Osteoblast (primary cell): ENCODE measurements around the gene CBX8. TPM values are rescaled to one million over a fixed set of nuclear protein-coding genes. Genes with fewer than 3 reads are reported as not detected.

ENCODE experiments used
- DNase-seq: peaks from one replicate; pipeline ENCODE4 v3.0.0; 2011; ENCODE audit warnings: low spot score, mixed read lengths; ENCODE audit not compliant: insufficient read length; ENCODE audit errors: missing footprints
- H2AFZ ChIP-seq: 2 replicates; pipeline ENCODE4 v1.6.0; 2011; ENCODE audit warnings: mild to moderate bottlenecking, low read length
- H3K27ac ChIP-seq: 2 replicates; pipeline ENCODE4 v1.5.1; 2011; ENCODE audit warnings: mild to moderate bottlenecking, low read depth, low read length, moderate library complexity
- H3K27me3 ChIP-seq: 2 replicates; pipeline ENCODE4 v1.6.0; 2012; ENCODE audit warnings: mild to moderate bottlenecking, control low read depth, inconsistent platforms, low read length, moderate library complexity; ENCODE audit not compliant: insufficient read depth
- H3K36me3 ChIP-seq: 2 replicates; pipeline ENCODE4 v1.5.1; 2011; ENCODE audit warnings: mild to moderate bottlenecking, low read length, control low read depth, moderate library complexity; ENCODE audit not compliant: insufficient read depth
- H3K4me1 ChIP-seq: 2 replicates; pipeline ENCODE4 v1.5.1; 2011; ENCODE audit warnings: mild to moderate bottlenecking, low read length, control low read depth, moderate library complexity; ENCODE audit not compliant: insufficient read depth
- H3K4me2 ChIP-seq: 2 replicates; pipeline ENCODE4 v1.6.0; 2011; ENCODE audit warnings: mild to moderate bottlenecking, low read length; ENCODE audit not compliant: insufficient read depth
- H3K4me3 ChIP-seq: fragments of 200-600 bp; sonication (generic); 3 replicates; pipeline ENCODE4 v1.5.1; 2012; ENCODE audit warnings: mild to moderate bottlenecking, low read length, inconsistent platforms; ENCODE audit not compliant: insufficient read depth
- H3K79me2 ChIP-seq: 2 replicates; pipeline ENCODE4 v1.6.0; 2012; ENCODE audit warnings: mild to moderate bottlenecking, low read length, control low read depth, inconsistent platforms; ENCODE audit not compliant: insufficient read depth
- H3K9me3 ChIP-seq: 2 replicates; pipeline ENCODE4 v1.5.1; 2011; ENCODE audit warnings: low read depth, low read length, control low read depth
- H4K20me1 ChIP-seq: 2 replicates; pipeline ENCODE4 v1.6.0; 2012; ENCODE audit warnings: mild to moderate bottlenecking, low read length, control low read depth; ENCODE audit not compliant: insufficient read depth
- total RNA-seq: library from RNA; depleted of rRNA; stranded (reverse); fragments of >200 nt; gene quantifications from 2 replicates; pipeline ENCODE4 v1.2.3, GENCODE V29; 2012
- TF ChIP-seq, protein P1 (sequence below): IDR thresholded peaks from 2 replicates; pipeline ENCODE4 v1.5.1; 2011; ENCODE audit warnings: mild to moderate bottlenecking, low read depth, low read length, moderate library complexity; ENCODE audit errors: extremely low read depth

Gene CBX8
- total RNA-seq, 1 donor: 3.3 TPM

- no peak overlapping the region for H3K27ac ChIP-seq
- H3K79me2 ChIP-seq: no peaks in the 10 kb centered on the region
- no peaks in the 10 kb centered on the region for H3K9me3 ChIP-seq
- no peak overlapping the region for H3K4me2 ChIP-seq
- no peak overlapping the region for H3K4me3 ChIP-seq
- H2AFZ ChIP-seq: no peak overlapping the region
- TF ChIP-seq, protein P1, sequence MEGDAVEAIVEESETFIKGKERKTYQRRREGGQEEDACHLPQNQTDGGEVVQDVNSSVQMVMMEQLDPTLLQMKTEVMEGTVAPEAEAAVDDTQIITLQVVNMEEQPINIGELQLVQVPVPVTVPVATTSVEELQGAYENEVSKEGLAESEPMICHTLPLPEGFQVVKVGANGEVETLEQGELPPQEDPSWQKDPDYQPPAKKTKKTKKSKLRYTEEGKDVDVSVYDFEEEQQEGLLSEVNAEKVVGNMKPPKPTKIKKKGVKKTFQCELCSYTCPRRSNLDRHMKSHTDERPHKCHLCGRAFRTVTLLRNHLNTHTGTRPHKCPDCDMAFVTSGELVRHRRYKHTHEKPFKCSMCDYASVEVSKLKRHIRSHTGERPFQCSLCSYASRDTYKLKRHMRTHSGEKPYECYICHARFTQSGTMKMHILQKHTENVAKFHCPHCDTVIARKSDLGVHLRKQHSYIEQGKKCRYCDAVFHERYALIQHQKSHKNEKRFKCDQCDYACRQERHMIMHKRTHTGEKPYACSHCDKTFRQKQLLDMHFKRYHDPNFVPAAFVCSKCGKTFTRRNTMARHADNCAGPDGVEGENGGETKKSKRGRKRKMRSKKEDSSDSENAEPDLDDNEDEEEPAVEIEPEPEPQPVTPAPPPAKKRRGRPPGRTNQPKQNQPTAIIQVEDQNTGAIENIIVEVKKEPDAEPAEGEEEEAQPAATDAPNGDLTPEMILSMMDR: no peak
- H3K36me3 ChIP-seq: no peaks in the 10 kb centered on the region
- no peaks in the 10 kb centered on the region for H4K20me1 ChIP-seq
- H3K4me1 ChIP-seq: no peaks in the 10 kb centered on the region
- DNase-seq: no peak
- H3K27me3 ChIP-seq: peaks cover 12% of the 10 kb centered on the region
Measured at GRCh38 chr17:79822583-79823124, 25.8 kb upstream of the CBX8 start.

DNA sequence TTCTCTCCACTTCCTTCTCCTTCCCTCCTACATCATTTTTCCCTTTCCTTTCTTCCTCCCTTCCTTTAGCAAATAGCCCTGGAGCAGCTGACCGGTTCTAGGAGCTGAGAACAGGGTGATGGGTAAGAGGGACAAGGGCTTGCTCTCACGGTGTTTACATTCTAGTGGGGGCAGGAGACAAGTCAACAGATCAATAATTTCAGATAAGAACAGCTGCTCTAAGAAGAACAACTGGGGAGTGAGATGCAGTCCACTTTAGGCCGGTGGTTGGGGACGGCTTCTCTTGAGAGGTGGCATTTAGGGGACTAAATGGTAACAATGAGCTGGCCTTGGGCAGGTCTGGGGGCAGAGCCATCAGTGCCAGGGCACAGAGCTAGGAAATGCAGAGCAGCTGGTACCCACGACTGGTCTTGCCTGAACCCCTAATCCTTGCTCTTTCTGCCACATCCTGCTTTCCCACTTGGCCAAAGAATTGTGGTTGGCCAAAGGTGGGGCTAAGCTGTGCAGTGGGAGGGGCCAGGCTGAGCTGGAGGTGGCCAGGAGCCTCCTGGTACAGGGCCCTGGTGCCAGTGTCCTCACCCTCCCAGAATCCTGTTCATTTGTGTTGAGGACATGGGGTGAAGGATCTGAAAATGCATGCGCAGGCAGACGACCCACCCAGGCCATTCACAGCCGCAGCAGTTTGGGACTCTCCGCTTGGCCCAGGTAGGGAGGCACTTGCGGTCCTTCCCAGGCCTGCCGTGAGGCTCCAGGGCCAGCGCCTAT, 24.6 kb upstream of the CBX8 start:
- DNase-seq: no peak
- H3K4me2 ChIP-seq: no peak overlapping the region
- TF ChIP-seq, protein P1: no peak

DNA sequence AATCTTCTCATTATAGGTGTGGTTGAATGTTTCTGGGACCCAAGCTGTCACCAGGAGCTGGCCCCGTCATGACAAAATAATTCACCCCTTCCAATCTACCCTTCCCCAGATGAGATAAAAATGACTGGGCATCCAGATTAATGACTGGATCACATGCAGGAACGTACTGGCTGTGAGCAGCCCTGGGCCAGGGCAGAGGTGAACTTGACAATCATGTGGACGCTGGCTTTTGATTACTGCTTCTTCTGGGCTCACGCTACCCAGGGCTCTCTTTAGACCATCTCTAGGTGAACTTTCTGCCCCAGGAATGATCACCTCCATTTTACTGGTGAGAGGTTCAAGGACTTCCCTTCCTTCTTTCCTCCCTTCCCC, 24.1 kb upstream of the CBX8 start:
- peaks cover 26% of the 10 kb centered on the region for H3K27me3 ChIP-seq
- no peaks in the 10 kb centered on the region for H3K79me2 ChIP-seq
- H3K27ac ChIP-seq: no peak overlapping the region
- H3K36me3 ChIP-seq: no peaks in the 10 kb centered on the region
- H3K4me2 ChIP-seq: no peak overlapping the region
- no peaks in the 10 kb centered on the region for H3K9me3 ChIP-seq
- H2AFZ ChIP-seq: no peak overlapping the region
- no peak for DNase-seq
- H3K4me3 ChIP-seq: no peak overlapping the region
- TF ChIP-seq, protein P1: no peak
- no peaks in the 10 kb centered on the region for H4K20me1 ChIP-seq
- no peaks in the 10 kb centered on the region for H3K4me1 ChIP-seq

More for the DNA sequence above, 24.6 kb upstream of the CBX8 start:
- Histone ChIP-seq H3K9me3 (no peaks in the 10 kb centered on the region), H3K4me1 (no peaks in the 10 kb centered on the region), H3K79me2 (no peaks in the 10 kb centered on the region), H3K27ac (no peak overlapping the region), H3K27me3 (peaks cover 20% of the 10 kb centered on the region), H2AFZ (no peak overlapping the region), H3K36me3 (no peaks in the 10 kb centered on the region), H4K20me1 (no peaks in the 10 kb centered on the region), H3K4me3 (no peak overlapping the region)

- no peaks in the 10 kb centered on the region for H4K20me1 ChIP-seq
- no peak overlapping the region for H3K27ac ChIP-seq
- no peak overlapping the region for H2AFZ ChIP-seq
- H3K4me3 ChIP-seq: no peak overlapping the region
- no peak overlapping the region for H3K4me2 ChIP-seq
- H3K79me2 ChIP-seq: no peaks in the 10 kb centered on the region
- H3K4me1 ChIP-seq: no peaks in the 10 kb centered on the region
- TF ChIP-seq, protein P1: no peak
- H3K36me3 ChIP-seq: no peaks in the 10 kb centered on the region
- no peak for DNase-seq
- H3K27me3 ChIP-seq: peaks cover 37% of the 10 kb centered on the region
- no peaks in the 10 kb centered on the region for H3K9me3 ChIP-seq
Measured at GRCh38 chr17:79819534-79820276, 22.8 kb upstream of the CBX8 start.
